Heart left ventricle (tissue), 13 donors: Measurements from ENCODE around the gene GPC3.

ENCODE experiments used
- CTCF ChIP-seq, 12 donors: fragments of 200-600 bp; sonication (generic) in 4 of 12; IDR thresholded peaks; one replicate each; pipeline versions ENCODE4 v1.5.0 to v1.8.0; 2018 to 2022; ENCODE audit warnings: antibody characterized with exemption in 12 of 12, mild to moderate bottlenecking in 5 of 12
- POLR2A ChIP-seq, 2 donors: fragments of 450-650 bp; IDR thresholded peaks; one replicate each; pipeline ENCODE4 v1.6.1; 2017; ENCODE audit warnings: antibody characterized with exemption in 2 of 2, mild to moderate bottlenecking in 2 of 2, moderate library complexity in 2 of 2
- donor health status: ischemic (EF 13 %, LVEDD 7.1; RV severe dilation, severe dysfunction).
- donor health status: DM: no; HTN: yes; CAD: no.
- donor health status: DM: no; HTN: no; CAD: no.
- donor health status: ischemic (EF 25% LVEDD 6.9; RV normal size, moderate dysfunction).
- donor health status: ischemic (EF 25% LVEDD 5.7; RV mildly dilated, moderate dysfunction).
- donor health status: ischemic (EF 35%, LVEDD 5.7; RV mildly dilated, moderate dysfunction).
- donor health status: nonischemic (EF 11% LVEDD 7.7; RV severe dilation, severe dysfunction).
- donor health status: DM: yes; HTN: yes; CAD: no.
- donor health status: PGD.
- donor health status: ischemic (EF 29% LVEDD 5.4; RV normal size, mild dysfunction).
- donor health status: nonischemic (EF 23%, LVEDD 6.1; RV moderate dilation, normal function).

- TF ChIP-seq CTCF (IDR thresholded peaks at IDR 0.05), result no peak
- no peak for TF ChIP-seq POLR2A (IDR thresholded peaks at IDR 0.05)
Observed at GRCh38 chrX:133943507-133943906, 41.9 kb downstream of the GPC3 start.
